COLO668 (cell line): ENCODE data around the gene SKAP1.
"Not testable (repeated sequence)": the region's sequence is repeated elsewhere in the genome, so short reads cannot be mapped to it uniquely, and the experiment has no call there.

Experiments used
- DNase-seq: peaks from one replicate; lab custom pipeline; 2025; ENCODE audit not compliant: unreplicated experiment; lab: John Stamatoyannopoulos, UW

Gene SKAP1

GRCh38 chr17:48225725-48226567, 204.1 kb downstream of the SKAP1 start:
- no peak for DNase-seq

GRCh38 chr17:48223945-48224344, 206.1 kb downstream of the SKAP1 start:
- DNase-seq: no peak

GRCh38 chr17:48219617-48220016, 210.4 kb downstream of the SKAP1 start:
- DNase-seq: no peak

DNA sequence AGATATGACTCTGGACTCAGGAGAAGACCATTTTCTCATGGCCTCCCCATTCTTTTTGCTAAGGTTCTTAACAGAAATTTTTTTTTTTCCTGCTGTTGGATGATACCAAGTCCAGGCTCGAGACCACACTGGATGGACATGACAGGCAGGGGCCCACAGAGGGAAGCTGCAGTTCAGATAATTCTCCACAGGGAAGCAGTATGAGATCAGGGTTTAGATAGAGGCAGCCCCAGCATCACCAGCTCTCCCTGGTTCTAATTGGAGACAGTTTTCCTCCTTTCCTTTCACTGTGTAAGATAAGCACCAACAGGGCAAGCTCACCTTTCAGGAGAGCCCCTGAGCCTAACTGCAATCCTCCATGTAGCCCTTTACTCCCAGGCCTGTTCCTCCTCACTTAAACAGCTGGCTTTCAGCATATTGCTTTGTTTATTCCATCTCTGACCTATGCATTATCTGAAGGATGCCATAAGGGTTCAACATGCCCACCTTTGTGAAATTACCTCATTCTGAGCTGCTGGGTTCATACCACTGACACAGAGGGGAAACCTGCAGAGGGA, 214.4 kb downstream of the SKAP1 start:
- peak; percentile 45 for DNase-seq

GRCh38 chr17:48213797-48214196, 216.2 kb downstream of the SKAP1 start:
- peak; percentile 27 for DNase-seq

DNA sequence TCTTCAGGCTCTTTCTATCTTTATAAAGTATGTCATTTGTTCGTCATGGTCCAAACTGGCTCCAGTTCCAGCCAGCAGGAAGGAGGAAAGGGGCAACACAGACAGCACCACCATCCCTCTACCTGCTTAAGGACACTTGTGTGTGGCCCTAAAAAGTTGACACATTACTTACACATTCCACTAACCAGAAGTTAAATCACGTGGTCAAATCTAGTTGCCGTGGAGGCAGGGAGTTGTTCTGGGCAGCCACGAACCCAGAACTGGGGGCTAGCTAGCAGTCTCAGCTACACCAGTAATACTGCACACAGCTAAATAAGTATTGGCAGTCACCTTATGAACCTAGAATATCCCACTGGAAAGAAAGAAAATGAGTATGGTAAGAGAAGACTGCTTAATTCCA, 218.2 kb downstream of the SKAP1 start:
- no peak for DNase-seq

DNA sequence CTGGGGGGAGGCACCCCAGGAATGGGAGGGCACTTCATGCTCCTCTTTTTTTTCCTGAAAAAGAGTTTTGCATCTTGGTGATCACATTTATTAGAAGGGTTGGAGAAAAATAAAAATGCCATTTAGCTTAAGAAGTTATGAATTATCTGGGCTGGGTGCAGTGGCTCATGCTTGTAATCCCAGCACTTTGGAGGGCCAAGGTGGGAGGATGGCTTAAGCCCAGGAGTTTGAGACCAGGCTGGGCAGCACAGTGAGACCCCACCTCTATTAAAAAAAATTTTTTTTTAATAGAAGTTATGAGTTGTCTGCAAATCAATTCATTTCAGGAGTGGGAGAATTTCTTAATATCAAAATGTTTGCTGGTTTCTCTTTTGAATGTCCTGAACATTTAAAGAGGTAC, 219.0 kb downstream of the SKAP1 start:
- no peak for DNase-seq

DNA sequence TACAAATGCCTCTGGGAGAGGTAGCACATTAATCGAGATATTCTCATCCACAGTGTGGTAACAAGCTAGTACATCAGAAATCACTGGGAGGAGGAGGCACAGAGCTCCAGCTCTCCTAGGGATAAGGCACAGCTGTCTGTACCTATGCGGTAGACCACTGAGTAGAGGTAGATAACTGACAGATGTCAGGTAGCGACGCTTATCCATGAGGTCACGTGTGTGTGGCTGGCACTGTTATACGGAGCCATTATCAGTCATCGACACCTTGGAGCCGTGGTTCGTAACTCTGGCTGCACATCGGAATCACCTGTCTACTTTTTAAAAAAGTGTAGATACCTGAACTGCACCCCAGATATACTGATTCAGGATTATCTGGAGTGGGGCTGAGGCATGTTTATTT, 220.0 kb downstream of the SKAP1 start:
- no peak for DNase-seq

DNA sequence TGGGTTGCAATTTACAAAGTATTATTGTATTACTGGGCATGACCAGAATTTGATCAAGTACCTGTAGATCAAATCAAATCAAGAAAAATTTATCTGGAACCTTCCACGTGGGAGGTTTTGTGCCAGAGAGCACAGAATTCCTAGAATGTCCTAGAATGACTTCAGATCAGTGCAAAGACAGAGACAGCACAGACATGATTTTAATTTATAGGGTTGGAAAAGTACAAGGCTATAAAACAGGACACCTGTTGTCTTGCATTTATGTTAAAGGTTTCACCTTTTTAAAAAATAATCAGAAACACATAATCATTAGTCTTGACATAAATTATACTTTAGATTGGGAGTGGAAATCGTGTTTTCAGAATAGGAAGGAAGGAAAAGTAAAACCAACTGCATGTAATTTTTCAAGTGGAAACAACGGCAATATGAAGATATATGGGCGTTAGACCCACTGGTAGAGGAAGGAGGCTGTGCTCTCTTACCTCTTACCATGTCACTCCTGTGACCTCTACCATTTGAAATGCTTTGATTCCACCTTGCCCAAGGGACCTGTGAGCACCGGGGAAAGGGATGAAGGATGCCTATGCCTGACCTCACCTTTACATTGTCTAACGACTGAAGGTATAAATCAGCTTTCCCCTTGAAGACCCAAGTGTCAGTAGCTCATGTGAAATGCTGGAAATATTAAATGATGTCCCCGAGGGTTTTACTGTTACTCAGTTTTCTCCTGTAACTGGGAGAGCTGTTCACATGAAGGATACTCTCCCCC, 222.1 kb downstream of the SKAP1 start:
- no peak for DNase-seq

- DNase-seq: not testable (repeated sequence)
Measured at GRCh38 chr17:48207036-48207435, 223.0 kb downstream of the SKAP1 start.

DNA sequence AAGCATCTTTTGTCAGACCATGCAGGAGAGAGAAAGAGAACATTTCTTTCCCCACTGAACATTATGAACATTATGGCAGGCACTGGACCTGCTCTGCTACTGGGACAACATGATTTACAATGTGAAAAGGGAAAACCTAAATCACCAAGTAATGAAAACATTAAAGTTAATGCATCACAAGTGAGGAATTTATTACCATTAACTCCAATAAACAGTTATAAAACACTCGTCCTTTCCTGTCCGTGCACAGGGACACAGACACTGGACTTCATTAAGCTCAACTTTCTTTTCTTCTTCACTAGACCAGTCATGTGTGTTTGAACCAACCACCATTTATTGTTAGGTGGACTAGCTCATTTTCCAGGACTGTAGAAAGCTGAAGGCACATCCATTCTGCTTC, 227.1 kb downstream of the SKAP1 start:
- no peak for DNase-seq

DNA sequence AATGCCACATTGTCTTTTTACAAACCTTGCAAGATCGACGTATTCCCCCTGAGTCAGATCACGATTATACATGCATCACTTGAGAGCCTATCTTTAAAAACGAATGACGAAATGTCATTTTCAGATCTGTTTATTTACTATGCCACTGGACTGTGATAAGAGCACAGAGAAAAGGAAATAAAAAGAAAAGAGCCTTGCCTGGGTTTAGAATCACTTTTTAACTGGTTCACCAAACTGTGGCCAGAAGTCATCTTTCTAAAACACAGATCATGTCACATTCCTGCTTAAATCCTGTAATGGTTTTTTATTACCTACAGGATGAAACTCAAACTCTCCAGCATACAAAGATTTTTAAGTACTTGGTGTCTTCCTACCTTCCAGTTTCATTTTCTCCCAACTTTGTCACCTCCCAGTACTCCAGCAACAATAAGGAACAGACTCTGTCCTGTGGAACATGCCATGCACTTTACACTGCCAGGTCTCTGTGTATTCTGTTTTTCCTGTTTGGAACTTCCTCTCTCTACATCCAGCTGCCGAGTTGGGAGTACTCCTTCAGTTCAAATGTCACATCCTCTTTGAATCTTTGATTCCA, 231.0 kb downstream of the SKAP1 start:
- peak; percentile 6 for DNase-seq

GRCh38 chr17:48195910-48196309, 234.1 kb downstream of the SKAP1 start:
- no peak for DNase-seq

DNA sequence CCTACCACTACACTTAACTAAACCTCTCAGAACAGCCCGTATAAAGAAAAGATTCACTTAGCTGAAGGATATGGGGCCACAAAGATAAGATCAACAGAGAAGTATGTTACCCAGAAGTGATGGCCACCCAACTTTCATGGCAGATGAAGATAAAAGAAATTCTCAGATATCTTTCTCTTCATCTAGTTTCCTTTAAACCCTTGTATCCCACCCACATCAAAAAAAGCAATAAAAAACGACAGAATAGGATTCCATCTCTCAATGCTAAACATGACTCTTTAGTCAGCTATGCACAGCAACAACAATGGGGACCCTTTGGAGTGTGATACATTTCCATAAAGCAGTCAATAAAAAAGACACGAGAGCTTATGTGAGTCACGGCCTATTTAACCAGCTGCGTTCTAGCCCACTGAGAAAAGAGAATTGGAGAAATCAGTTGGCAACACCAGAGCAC, 235.9 kb downstream of the SKAP1 start:
- peak; percentile 61 for DNase-seq

GRCh38 chr17:48192321-48192731, 237.7 kb downstream of the SKAP1 start:
- no peak for DNase-seq

GRCh38 chr17:48191362-48191761, 238.7 kb downstream of the SKAP1 start:
- no peak for DNase-seq

GRCh38 chr17:48190871-48191270, 239.1 kb downstream of the SKAP1 start:
- no peak for DNase-seq

DNA sequence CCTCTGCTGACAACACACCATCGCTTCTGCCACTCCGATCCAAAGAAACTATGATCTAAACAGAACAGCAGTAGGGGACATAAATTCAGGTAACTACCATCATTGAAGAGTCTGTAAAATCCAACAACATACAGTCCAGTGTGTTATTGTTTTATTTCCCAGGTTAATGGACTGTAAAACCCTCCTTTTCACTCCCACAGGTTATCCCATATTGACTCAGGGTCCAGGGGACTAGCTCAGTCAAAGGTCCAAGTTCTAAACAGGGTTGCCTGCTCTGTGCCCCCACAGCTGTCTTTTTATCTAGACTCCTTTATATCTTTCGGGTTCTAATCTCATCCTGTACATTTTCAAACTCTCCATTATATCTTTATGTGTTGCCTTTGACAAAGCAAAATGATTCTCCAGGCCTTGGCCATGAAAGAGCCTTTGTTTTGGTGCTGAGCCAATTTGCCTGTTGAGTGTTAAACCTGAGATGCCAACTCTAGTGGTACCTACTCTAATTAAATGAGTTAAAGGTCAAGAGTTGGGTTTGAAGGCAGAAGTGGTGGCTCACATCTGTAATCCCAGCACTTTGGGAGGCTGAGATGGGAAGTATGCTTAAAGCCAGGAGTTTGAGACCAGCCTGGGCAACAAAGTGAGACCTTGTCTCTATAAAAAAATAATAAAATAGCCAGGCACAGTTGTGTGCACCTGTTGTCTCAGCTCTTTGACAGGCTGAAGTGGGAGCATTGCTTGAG, 242.0 kb downstream of the SKAP1 start:
- peak; percentile 14 for DNase-seq

DNA sequence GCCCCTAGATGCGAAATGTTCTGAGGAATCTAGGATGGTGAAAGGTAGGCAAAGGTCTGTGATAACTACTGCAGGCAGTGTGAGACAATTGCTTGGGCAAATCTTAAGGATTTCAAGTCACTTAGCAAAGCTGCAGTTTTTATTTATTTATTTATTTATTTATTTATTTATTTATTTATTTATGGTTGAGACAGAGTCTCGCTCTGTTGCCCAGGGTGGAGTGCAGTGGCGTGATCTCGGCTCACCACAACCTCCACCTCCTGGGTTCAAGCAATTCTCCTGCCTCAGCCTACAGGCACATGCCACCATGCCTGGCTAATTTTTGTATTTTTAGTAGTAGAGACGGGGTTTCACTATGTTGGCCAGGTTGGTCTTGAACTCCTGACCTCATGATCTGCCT, 243.7 kb downstream of the SKAP1 start:
- DNase-seq: not testable (repeated sequence)

DNA sequence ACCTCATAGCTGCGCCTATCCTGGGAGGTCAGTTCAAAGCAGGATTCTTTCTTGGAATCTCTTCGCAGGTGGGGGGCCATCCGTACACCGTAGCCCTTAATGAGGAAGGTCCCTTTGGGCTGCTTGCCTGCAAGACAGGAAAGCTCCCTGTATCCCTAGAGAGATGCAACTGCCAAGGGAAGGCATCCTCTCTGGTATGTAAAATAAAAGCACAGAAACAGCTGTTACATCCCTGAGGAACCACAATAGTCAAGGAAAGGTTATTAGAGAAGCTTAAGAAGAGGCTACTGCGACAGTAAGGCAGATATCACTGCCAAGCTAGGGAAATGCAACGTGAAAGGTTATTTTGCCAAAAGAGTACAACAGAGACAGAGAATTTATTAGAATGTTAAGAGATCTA, 245.3 kb downstream of the SKAP1 start:
- no peak for DNase-seq

DNA sequence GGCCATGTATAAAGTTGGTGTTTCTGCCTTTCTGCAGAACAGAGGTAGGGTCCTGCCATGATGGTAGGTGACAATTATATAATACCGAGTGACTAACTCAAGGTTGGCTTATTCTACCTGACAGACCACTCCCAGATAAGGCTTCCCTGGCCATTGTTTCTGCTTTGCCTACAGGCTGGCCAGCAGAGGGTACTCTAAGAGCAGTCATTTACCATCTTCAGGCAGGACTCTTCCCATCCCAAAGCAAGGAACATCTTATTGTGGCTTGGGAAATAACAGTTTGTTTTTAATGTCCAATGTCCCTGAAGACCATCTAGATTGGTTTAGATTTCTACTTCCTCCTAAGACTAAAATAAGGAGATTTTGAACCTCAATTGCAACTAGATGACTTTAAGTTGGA, 248.4 kb downstream of the SKAP1 start:
- peak; percentile 9 for DNase-seq
